ENCODE results near the gene CGAS. TPM values are rescaled to one million over a fixed set of nuclear protein-coding genes. Genes with fewer than 3 reads are reported as not detected.
A peak's percentile ranks its signal among the peaks of the same experiment; 100 is the strongest.
"Not testable (repeated sequence)": the region's sequence is repeated elsewhere in the genome, so short reads cannot be mapped to it uniquely, and the experiment has no call there.

The CGAS gene
- total and polyA plus RNA-seq, 9 of the 15 experiments (the other 6 are each of a cell fraction or from before 2014, with no cell fraction given), result 0.01 to 0.32 (median 0.06) TPM; not detected in 2

DNA sequence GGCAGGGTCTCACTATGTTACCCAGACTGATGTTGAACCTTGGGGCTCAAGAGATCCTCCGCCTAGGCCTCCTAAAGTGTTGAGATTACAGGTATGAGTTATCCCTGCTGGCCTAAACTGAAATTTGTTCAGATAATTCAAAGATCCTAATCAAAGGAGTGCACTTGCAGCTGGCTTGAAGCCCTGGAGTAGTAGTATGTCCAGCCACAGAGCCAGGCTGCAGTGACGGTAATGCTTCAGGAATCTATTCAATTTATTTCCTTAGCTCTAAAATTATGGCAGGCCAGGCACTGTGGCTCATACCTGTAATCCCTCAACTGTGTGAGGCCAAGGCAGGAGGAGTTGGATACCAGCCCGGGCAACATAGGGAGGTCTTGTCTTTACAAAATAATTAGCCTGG, 58.8 kb downstream of the CGAS start:
- ATAC-seq (no peak), DNase-seq (ENCODE audit: extremely low read depth in 1 of 4, low spot score in 3 of 4) (no peak), FAIRE-seq (no peak)
- in situ Hi-C loops (cut with MboI) (no loop called here), intact Hi-C loops (cut with micrococcal nuclease) (no loop called here)
- Histone ChIP-seq H3K9ac (ENCODE audit: insufficient read depth in 1 of 2, low read depth in 2 of 2, low read length in 2 of 2) (no peak overlapping the region), H2AFZ (ENCODE audit: low read depth, low read length) (no peak overlapping the region), H3K9me1 (ENCODE audit: control insufficient read depth, insufficient read depth, low read length) (no peaks in the 10 kb centered on the region), H4K20me1 (replicated peaks; ENCODE audit: control insufficient read depth, insufficient read depth, low read length) (no peaks in the 10 kb centered on the region), H3K4me2 (ENCODE audit: insufficient read depth, low read length) (no peak overlapping the region), H3K27me3 (ENCODE audit: control insufficient read depth in 2 of 2, insufficient read depth in 2 of 2, low read length in 2 of 2) (no peaks in the 10 kb centered on the region), H3K79me2 (ENCODE audit: control insufficient read depth, insufficient read depth, low read length) (no peaks in the 10 kb centered on the region), H3K4me1 (replicated peaks in 1 of 2; ENCODE audit: control insufficient read depth in 2 of 2, insufficient read depth in 2 of 2, low read length in 2 of 2) (peaks cover 7 to 11% of the 10 kb centered on the region in 2 experiments), H3K36me3 (ENCODE audit: control insufficient read depth, insufficient read depth, low read length) (no peaks in the 10 kb centered on the region), H3K4me3 (no peak overlapping the region), H3K27ac (ENCODE audit: extremely low read depth, low read depth, low read length) (no peak overlapping the region), H3K9me3 (replicated peaks; ENCODE audit: control insufficient read depth, insufficient read depth, low read depth, low read length) (no peaks in the 10 kb centered on the region; the same call in 1 of the 2 replicates)
- TF ChIP-seq, protein P1, sequence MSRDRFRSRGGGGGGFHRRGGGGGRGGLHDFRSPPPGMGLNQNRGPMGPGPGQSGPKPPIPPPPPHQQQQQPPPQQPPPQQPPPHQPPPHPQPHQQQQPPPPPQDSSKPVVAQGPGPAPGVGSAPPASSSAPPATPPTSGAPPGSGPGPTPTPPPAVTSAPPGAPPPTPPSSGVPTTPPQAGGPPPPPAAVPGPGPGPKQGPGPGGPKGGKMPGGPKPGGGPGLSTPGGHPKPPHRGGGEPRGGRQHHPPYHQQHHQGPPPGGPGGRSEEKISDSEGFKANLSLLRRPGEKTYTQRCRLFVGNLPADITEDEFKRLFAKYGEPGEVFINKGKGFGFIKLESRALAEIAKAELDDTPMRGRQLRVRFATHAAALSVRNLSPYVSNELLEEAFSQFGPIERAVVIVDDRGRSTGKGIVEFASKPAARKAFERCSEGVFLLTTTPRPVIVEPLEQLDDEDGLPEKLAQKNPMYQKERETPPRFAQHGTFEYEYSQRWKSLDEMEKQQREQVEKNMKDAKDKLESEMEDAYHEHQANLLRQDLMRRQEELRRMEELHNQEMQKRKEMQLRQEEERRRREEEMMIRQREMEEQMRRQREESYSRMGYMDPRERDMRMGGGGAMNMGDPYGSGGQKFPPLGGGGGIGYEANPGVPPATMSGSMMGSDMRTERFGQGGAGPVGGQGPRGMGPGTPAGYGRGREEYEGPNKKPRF (IDR thresholded peaks at IDR 0.05; ENCODE audit: low read depth, low read length), result no peak
- ChIA-PET CTCF (ENCODE audit: low intra/inter-chr PET ratio) (no interaction called here), POLR2A (interaction anchor here (0.6 kb wide), 1 partner anchor 141 kb away, joined by 3 read pairs; no protein-coding TSS in a partner anchor)
- BruUV-seq (replicated peaks), result no TSS peak
- WGBS (ENCODE audit: insufficient coverage, low coverage, missing lambda C conversion rate), result 74% methylated on average over 3 of the region's 3 CpGs

DNA sequence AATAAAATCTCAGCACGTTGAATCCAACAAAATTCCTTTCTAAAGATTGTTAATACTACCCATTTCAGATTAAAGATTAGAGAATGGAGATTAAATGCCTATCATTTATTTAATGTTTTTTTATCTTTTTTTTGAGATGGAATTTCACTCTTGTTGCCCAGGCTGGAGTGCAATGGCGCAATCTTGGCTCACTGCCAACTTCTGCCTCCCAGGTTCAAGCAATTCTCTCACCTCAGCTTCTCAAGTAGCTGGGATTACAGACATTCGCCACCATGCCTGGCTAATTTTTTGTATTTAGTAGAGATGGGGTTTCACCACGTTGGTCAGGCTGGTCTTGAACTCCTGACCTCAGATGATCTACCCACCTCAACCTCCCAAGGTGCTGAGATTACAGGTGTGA, 59.9 kb downstream of the CGAS start:
- POLR2A ChIA-PET; H3K27me3 ChIP-seq (ENCODE audit: control insufficient read depth in 2 of 2, insufficient read depth in 2 of 2, low read length in 2 of 2); intact Hi-C loops (cut with micrococcal nuclease); in situ Hi-C loops (cut with MboI); H3K9me1 ChIP-seq (ENCODE audit: control insufficient read depth, insufficient read depth, low read length); H3K79me2 ChIP-seq (ENCODE audit: control insufficient read depth, insufficient read depth, low read length); ATAC-seq; H3K4me3 ChIP-seq; DNase-seq (ENCODE audit: extremely low read depth in 1 of 4, low spot score in 3 of 4); H2AFZ ChIP-seq (ENCODE audit: low read depth, low read length); H3K9me3 ChIP-seq (replicated peaks; ENCODE audit: control insufficient read depth, insufficient read depth, low read depth, low read length); FAIRE-seq; H3K27ac ChIP-seq (ENCODE audit: extremely low read depth, low read depth, low read length); H3K4me2 ChIP-seq (ENCODE audit: insufficient read depth, low read length); BruUV-seq (replicated peaks); H3K36me3 ChIP-seq (ENCODE audit: control insufficient read depth, insufficient read depth, low read length); H3K9ac ChIP-seq (ENCODE audit: insufficient read depth in 1 of 2, low read depth in 2 of 2, low read length in 2 of 2); CTCF ChIA-PET (ENCODE audit: low intra/inter-chr PET ratio); H4K20me1 ChIP-seq (replicated peaks; ENCODE audit: control insufficient read depth, insufficient read depth, low read length): not testable (repeated sequence)
- peak; percentile 97 for TF ChIP-seq NFIX (CRISPR knock-in tag; IDR thresholded peaks at IDR 0.05; ENCODE audit: low read depth)
- peak; percentile 43 for TF ChIP-seq SMAD1 (IDR thresholded peaks at IDR 0.05; ENCODE audit: low read depth, low read length, partially characterized antibody)
- TF ChIP-seq NFIC (IDR thresholded peaks at IDR 0.05), result peak; percentile 99
- TF ChIP-seq CEBPB (tag; IDR thresholded peaks at IDR 0.05), result peak; percentile 74
- peaks cover 7 to 11% of the 10 kb centered on the region in 2 experiments for H3K4me1 ChIP-seq (replicated peaks in 1 of 2; ENCODE audit: control insufficient read depth in 2 of 2, insufficient read depth in 2 of 2, low read length in 2 of 2)
- 54% methylated on average over 4 of the region's 4 CpGs for WGBS (ENCODE audit: insufficient coverage, low coverage, missing lambda C conversion rate)

Data from K562 (cell line).